Ramos (cell line): Measurements from ENCODE around the gene RABL3.
"Not testable (repeated sequence)": the region's sequence is repeated elsewhere in the genome, so short reads cannot be mapped to it uniquely, and the experiment has no call there.

Experiments
- in situ Hi-C: fragments of 300-500 bp; cut with MboI; formaldehyde crosslinking; loops from one replicate; pipeline ENCODE4 v1.14.3; 2022; ENCODE audit warnings: low sequenced_read_pairs; ENCODE audit not compliant: unreplicated experiment

RABL3 gene

GRCh38 chr3:120752230-120752629 is 9.9 kb upstream of the RABL3 start:
- in situ Hi-C loops: no loop called here

DNA sequence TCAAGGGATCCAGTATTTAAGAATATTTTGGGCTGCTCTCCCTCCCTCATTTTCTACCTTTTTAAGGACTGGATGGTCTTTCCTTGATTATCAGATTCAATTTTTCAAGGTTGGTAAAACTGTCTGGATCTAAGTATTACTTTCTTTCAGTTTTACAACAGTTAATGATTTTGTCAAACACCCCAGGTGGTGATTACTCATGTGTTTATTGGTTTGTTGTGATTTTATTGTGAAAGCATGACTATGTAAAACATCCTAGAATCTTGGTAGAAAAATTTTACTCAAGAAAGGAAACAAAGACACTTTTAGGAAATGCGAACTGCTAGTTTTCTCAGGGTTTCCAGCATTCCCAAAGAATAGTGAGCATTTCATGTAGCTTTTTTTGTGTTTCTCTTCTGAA is 7.5 kb upstream of the RABL3 start:
- in situ Hi-C loops: no loop called here

DNA sequence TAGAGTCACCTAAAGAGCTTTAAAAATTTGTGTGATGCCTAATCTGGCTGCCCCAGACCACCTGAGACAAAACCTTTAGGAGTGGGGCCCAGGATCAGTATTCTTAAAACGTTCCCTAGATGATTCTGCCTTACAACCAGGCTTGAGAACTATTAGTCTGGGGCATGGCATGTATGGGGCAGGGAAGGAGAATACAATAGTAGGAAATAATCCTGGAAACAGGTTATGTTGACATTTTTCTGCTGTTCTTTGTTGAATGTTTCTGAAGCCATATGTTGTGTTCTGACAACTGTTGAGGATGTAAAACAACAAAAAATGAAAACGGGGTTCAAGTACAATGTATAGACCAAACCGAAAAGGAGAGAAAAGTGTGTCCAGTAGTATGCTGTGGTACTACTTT is 3.1 kb upstream of the RABL3 start:
- in situ Hi-C loops: no loop called here

DNA sequence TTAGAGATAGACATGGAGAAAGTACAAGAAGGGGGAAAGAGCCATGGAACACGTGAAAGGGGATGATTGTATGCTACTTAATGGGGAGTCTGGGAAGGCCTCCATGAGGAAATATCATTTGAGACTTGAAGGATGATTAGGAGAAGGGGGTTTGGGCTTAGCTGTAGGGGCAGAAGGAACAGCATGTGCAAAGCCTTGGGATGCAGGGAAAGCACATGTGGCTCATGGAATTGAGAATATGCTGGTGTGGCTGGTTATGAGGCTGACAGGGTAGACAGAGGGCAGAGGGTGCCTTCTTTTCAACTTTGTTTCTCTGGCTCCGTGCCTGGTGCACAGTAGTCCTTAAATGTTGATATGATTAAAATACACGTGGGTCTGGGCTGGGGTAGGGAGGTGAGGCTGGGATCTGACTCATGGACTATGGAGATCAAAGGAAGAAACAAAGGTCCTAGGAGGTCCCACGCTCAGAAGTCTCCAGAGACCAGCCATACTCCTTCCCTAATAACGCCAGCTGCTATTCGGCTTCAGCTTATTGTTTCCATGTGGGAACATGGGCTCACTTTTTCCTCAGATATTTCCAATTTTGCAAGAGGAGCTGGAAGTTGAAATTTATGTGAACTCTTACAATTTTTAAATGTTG is 1.4 kb upstream of the RABL3 start:
- in situ Hi-C loops: no loop called here

DNA sequence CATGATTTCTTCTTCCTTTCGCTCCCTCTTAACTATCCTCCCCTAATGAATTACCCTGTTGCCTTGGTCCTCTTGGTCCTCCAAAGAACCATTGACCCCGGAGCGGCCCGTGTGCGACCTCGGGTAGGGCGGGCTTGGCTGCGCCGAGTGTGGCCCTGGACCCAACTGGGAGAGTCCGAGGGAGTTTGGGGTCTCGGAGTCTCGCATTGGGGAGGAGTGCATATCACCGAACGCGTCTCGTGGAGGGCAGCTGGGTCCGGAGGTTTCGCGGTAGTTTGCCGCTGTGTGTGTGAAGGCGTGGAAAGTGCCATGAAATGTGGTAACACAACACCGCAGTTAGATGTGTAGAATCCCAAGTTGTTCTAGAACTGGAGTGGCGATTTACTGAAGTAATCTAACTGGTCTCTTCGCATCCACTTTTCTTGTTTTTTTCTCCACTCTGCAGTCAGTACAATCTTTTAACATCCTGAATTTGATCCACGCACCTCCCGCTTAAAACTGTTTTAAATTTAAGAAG is 591 bp upstream of the RABL3 start:
- in situ Hi-C loops: no loop called here

- in situ Hi-C loops: no loop called here
These were observed 499 bp downstream of the RABL3 start for GRCh38 chr3:120741837-120742197.

- in situ Hi-C loops: no loop called here
These were observed 996 bp downstream of the RABL3 start for GRCh38 chr3:120741320-120741719.

DNA sequence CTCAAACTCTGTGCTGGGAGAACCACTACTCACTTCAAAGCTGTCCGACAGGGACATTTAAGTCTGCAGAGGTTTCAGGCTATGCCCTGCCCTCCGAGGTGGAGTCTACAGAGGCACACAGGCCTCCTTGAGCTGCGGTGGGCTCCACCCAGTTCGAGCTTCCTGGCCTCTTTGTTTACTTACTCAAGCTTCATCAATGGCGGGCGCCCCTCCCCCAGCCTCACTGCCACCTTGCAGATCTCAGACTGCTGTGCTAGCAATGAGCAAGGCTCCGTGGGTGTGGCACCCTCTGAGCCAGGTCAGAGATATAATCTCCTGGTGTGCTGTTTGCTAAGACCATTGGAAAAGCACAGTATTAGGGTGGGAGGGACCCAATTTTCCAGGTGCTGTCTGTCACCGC is 4.3 kb downstream of the RABL3 start:
- in situ Hi-C loops: not testable (repeated sequence)

- in situ Hi-C loops: no loop called here
These were observed 11.5 kb downstream of the RABL3 start for GRCh38 chr3:120730576-120731542.

- in situ Hi-C loops: no loop called here
These were observed 15.5 kb downstream of the RABL3 start for GRCh38 chr3:120726791-120727190.

DNA sequence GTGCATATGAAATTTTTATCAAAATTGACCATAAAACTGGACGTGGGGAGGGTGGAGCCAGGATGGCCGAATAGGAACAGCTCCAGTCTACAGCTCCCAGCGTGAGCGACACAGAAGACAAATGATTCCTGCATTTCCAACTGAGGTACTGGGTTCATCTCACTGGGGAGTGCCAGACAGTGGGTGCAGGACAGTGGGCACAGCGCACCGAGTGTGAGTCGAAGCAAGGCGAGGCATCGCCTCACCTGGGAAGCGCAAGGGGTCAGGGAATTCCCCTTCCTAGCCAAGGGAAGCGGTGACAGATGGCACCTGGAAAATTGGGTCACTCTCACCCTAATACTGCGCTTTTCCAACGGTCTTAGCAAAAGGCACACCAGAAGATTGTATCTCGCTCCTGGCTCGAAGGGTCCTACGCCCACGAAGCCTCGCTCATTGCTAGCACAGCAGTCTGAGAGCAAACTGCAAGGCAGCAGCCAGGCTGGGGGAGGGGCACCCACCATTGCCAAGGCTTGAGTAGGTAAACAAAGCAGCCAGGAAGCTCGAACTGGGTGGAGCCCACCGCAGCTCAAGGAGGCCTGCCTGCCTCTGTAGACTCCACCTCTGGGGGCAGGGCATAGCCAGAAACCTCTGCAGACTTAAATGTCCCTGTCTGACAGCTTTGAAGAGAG is 23.0 kb downstream of the RABL3 start:
- in situ Hi-C loops: not testable (repeated sequence)

GRCh38 chr3:120713262-120713661 is 29.1 kb downstream of the RABL3 start:
- in situ Hi-C loops: no loop called here

GRCh38 chr3:120710369-120710768 is 31.9 kb downstream of the RABL3 start:
- in situ Hi-C loops: no loop called here

GRCh38 chr3:120708408-120708807 is 33.9 kb downstream of the RABL3 start:
- in situ Hi-C loops: no loop called here

- in situ Hi-C loops: no loop called here
These were observed 35.4 kb downstream of the RABL3 start for GRCh38 chr3:120706950-120707349.

DNA sequence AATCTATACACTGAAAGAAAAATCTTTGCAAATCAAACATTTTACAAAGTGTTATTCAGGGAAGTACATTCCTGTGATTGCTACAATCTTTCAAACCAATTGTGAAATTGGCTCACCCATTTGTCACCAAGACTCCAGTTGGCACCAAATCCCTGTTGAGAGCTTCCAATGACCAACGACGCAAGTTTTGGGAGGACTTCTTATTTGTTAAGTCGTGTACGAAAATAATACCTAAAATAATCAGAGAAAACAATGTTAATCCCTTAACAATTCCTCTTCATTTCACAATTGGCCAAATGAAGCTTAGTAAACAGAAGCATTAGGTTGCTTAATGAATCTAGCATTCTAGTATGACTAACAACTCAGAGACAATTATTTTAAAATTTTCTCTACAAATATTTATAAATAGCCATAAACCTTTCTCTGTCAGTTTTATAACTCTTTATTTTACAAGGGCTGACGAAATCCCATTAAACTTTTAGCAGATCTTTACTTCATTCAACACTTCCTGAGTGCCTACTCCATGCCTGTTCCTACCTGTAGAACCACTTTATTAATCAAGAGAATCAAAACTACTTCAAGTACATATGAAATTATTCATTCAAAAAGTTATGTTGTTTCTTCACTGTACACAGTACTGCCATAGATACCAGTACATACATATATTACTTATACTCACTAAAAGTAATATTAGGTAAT is 36.3 kb downstream of the RABL3 start:
- in situ Hi-C loops: no loop called here

DNA sequence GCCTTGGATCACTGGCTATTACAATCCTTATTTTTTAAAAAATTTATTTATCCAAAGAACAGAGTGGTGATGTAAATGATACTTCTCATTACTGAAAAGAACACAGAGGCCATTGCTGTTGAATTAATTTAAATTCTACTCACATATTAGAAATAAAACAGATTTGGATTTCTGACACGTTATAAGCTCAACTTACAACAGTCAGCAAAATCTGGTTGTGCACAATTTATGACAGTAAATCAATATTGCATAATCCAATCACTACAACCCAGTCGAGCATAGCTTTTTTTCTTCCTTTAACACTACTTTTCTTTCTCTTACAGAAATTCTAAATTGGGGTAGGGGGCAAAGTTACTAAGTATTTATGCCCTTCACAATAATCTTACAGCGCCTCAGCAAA is 43.0 kb downstream of the RABL3 start:
- in situ Hi-C loops: no loop called here

- in situ Hi-C loops: no loop called here
These were observed 48.7 kb downstream of the RABL3 start for GRCh38 chr3:120693439-120694171.

GRCh38 chr3:120689395-120689794 is 52.9 kb downstream of the RABL3 start:
- in situ Hi-C loops: no loop called here

GRCh38 chr3:120688121-120688520 is 54.2 kb downstream of the RABL3 start:
- in situ Hi-C loops: no loop called here
